Tibial nerve (tissue), 4 donors: ENCODE measurements around the gene CORIN. TPM values are rescaled to one million over a fixed set of nuclear protein-coding genes. Genes with fewer than 3 reads are reported as not detected.

Source experiments
- DNase-seq, 2 donors: peaks; one replicate each; pipeline ENCODE4 v3.0.0-alpha.2; 2019; ENCODE audit warnings: low spot score in 2 of 2
- H3K27ac ChIP-seq, 4 donors: fragments of 200-600 bp; sonication (generic) in 3 of 4; one replicate each; pipeline ENCODE4 v1.5.1; 2017 to 2019; ENCODE audit warnings: mild to moderate bottlenecking in 1 of 4
- H3K27me3 ChIP-seq, 2 donors: fragments of 200-600 bp; sonication (generic) in 1 of 2; one replicate each; pipeline versions ENCODE4 v1.5.1 to v1.6.0; 2017 to 2019
- H3K36me3 ChIP-seq, 3 donors: fragments of 200-600 bp; sonication (generic); one replicate each; pipeline ENCODE4 v1.5.1; 2018 to 2019
- H3K4me1 ChIP-seq, 4 donors: fragments of 200-600 bp; sonication (generic) in 3 of 4; one replicate each; pipeline ENCODE4 v1.5.1; 2017 to 2019
- H3K4me3 ChIP-seq, 4 donors: fragments of 200-600 bp; sonication (generic) in 3 of 4; one replicate each; pipeline ENCODE4 v1.5.1; 2017 to 2019; ENCODE audit warnings: mild to moderate bottlenecking in 1 of 4, moderate library complexity in 1 of 4
- H3K9me3 ChIP-seq, 4 donors: fragments of 200-600 bp; sonication (generic) in 3 of 4; one replicate each; pipeline ENCODE4 v1.5.1; 2017 to 2019
- CTCF ChIP-seq, 5 experiments: fragments of 200-600 bp in 3 of 5; fragments of 450-650 bp in 2 of 5; sonication (generic) in 3 of 5; IDR thresholded peaks; one replicate each; pipeline ENCODE4 v1.5.1; 2016 to 2019; ENCODE audit warnings: antibody characterized with exemption in 5 of 5, mild to moderate bottlenecking in 3 of 5, moderate library complexity in 2 of 5
- EP300 ChIP-seq, 2 donors: sonication (generic); formaldehyde crosslinking; IDR thresholded peaks; one replicate each; pipeline ENCODE4 v1.6.1; 2017; ENCODE audit warnings: antibody characterized with exemption in 2 of 2, mild to moderate bottlenecking in 1 of 2
- POLR2A ChIP-seq, 2 donors: fragments of 450-650 bp; IDR thresholded peaks; one replicate each; pipeline ENCODE4 v1.6.1; 2017; ENCODE audit warnings: antibody characterized with exemption in 2 of 2, mild to moderate bottlenecking in 2 of 2, moderate library complexity in 2 of 2
- WGBS, 2 donors: methylation state at CpG; one replicate each; pipeline ENCODE4 v1.1.5; 2018; 5-methylcytosine and 5-hydroxymethylcytosine counted together
- total RNA-seq, 4 donors: library from RNA; depleted of rRNA; stranded (reverse); fragments of >200 nt; gene quantifications; one replicate each; pipeline ENCODE4 v1.1.0, GENCODE V29; 2016

The CORIN gene
- total RNA-seq, 4 donors from 2014 or later, result 0.22 to 0.42 TPM; not detected in 2

DNA sequence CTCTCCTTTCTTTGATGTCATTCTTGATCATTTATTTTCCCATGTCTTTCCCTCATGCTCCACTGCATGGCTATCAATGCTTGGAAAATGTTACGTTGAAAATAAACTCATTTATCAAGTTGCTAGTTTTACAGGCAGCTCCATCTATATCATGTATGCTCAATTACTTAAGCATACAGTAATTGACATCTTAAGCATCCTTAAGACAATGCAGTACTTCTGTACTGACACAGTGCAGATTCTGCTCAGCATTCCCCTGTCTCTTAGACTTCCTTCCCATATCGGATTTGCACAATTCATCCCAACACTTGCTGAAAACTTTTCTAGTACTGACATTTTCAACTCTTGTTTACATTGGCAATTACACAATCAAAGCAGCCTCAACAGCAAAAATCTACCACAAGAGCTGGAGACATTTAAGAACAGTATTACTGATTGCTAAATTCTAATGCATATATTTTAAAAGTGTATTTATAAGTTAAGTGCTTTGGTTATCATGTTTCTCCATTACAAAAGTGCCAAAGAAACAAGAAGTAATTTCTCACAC is 187.2 kb downstream of the CORIN start:
- no peaks in the 10 kb centered on the region for H3K36me3 ChIP-seq
- no peak for DNase-seq
- no peak overlapping the region for H3K4me3 ChIP-seq
- TF ChIP-seq POLR2A (IDR thresholded peaks at IDR 0.05) (no peak), EP300 (IDR thresholded peaks at IDR 0.05) (no peak), CTCF (IDR thresholded peaks at IDR 0.05) (no peak)
- peaks cover 0 to 14% (median 0%) of the 10 kb centered on the region in 4 donors for H3K4me1 ChIP-seq
- no peak overlapping the region for H3K27ac ChIP-seq
- no peaks in the 10 kb centered on the region for H3K9me3 ChIP-seq
- H3K27me3 ChIP-seq, result no peaks in the 10 kb centered on the region
- WGBS, 2 donors, result 17 to 30% methylated on average over 2 of the region's 2 CpGs

- Histone ChIP-seq H3K36me3 (no peaks in the 10 kb centered on the region), H3K4me3 (no peak overlapping the region), H3K4me1 (peaks cover 0 to 21% (median 1%) of the 10 kb centered on the region in 4 donors), H3K27ac (no peak overlapping the region), H3K9me3 (no peaks in the 10 kb centered on the region), H3K27me3 (no peaks in the 10 kb centered on the region)
- 79 to 84% methylated on average over 3 of the region's 3 CpGs for WGBS, 2 donors
- TF ChIP-seq CTCF (IDR thresholded peaks at IDR 0.05) (no peak), EP300 (IDR thresholded peaks at IDR 0.05) (no peak), POLR2A (IDR thresholded peaks at IDR 0.05) (no peak)
- DNase-seq, result no peak
Observed at GRCh38 chr4:47647544-47647943, 190.3 kb downstream of the CORIN start.

GRCh38 chr4:47647029-47647428 is 190.8 kb downstream of the CORIN start:
- WGBS, 2 donors, result 72 to 76% methylated on average over 3 of the region's 3 CpGs
- H3K27ac ChIP-seq, result no peak overlapping the region
- no peaks in the 10 kb centered on the region for H3K27me3 ChIP-seq
- H3K4me3 ChIP-seq, result no peak overlapping the region
- DNase-seq, result no peak
- no peaks in the 10 kb centered on the region for H3K36me3 ChIP-seq
- TF ChIP-seq CTCF (IDR thresholded peaks at IDR 0.05) (no peak), POLR2A (IDR thresholded peaks at IDR 0.05) (no peak), EP300 (IDR thresholded peaks at IDR 0.05) (no peak)
- H3K4me1 ChIP-seq, result peaks cover 0 to 24% (median 4%) of the 10 kb centered on the region in 4 donors
- H3K9me3 ChIP-seq, result no peaks in the 10 kb centered on the region

- Histone ChIP-seq H3K36me3 (no peaks in the 10 kb centered on the region), H3K27ac (no peak overlapping the region), H3K9me3 (no peaks in the 10 kb centered on the region), H3K27me3 (no peaks in the 10 kb centered on the region), H3K4me1 (peaks cover 0 to 30% (median 9%) of the 10 kb centered on the region in 4 donors), H3K4me3 (no peak overlapping the region)
- 54 to 59% methylated on average over 3 of the region's 3 CpGs for WGBS, 2 donors
- no peak for TF ChIP-seq EP300 (IDR thresholded peaks at IDR 0.05)
- no peak for TF ChIP-seq CTCF (IDR thresholded peaks at IDR 0.05)
- TF ChIP-seq POLR2A (IDR thresholded peaks at IDR 0.05), result no peak
- DNase-seq, result no peak
Observed at GRCh38 chr4:47646372-47646771, 191.5 kb downstream of the CORIN start.

DNA sequence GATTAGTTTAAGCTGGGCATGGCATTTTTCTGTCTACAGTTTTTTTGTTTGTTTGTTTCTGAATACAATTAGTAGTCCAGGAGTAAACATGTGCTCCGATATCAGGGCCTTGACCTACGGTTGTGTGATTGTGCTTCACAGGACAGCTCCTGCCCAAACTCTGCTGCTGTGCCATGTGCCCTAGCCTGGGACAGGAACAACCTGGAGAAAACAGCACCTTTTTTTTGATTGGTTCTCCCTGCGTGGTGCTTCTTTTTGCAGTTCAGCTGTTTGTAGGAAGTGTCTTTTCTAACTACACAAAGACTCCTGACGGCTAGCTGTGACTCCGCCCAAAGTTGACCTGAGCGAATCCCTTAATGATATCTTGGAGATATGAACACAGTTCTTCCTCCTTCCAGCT is 194.0 kb downstream of the CORIN start:
- TF ChIP-seq CTCF (IDR thresholded peaks at IDR 0.05) (no peak), POLR2A (IDR thresholded peaks at IDR 0.05) (no peak), EP300 (IDR thresholded peaks at IDR 0.05) (no peak)
- Histone ChIP-seq H3K4me3 (no peak overlapping the region), H3K4me1 (peaks cover 0 to 20% (median 12%) of the 10 kb centered on the region in 4 donors), H3K27ac (peak overlapping the region in 2 of 4 donors; percentile 3 to 63), H3K36me3 (no peaks in the 10 kb centered on the region), H3K9me3 (no peaks in the 10 kb centered on the region), H3K27me3 (no peaks in the 10 kb centered on the region)
- DNase-seq, result no peak
- 70 to 76% methylated on average over 6 of the region's 6 CpGs for WGBS, 2 donors
